NCI-H1048 (cell line): ENCODE results near the gene PLD4.
"Not testable (repeated sequence)": the region's sequence is repeated elsewhere in the genome, so short reads cannot be mapped to it uniquely, and the experiment has no call there.

Source experiments
- DNase-seq: peaks from one replicate; lab custom pipeline; 2025; lab: John Stamatoyannopoulos, UW

Gene PLD4

DNA sequence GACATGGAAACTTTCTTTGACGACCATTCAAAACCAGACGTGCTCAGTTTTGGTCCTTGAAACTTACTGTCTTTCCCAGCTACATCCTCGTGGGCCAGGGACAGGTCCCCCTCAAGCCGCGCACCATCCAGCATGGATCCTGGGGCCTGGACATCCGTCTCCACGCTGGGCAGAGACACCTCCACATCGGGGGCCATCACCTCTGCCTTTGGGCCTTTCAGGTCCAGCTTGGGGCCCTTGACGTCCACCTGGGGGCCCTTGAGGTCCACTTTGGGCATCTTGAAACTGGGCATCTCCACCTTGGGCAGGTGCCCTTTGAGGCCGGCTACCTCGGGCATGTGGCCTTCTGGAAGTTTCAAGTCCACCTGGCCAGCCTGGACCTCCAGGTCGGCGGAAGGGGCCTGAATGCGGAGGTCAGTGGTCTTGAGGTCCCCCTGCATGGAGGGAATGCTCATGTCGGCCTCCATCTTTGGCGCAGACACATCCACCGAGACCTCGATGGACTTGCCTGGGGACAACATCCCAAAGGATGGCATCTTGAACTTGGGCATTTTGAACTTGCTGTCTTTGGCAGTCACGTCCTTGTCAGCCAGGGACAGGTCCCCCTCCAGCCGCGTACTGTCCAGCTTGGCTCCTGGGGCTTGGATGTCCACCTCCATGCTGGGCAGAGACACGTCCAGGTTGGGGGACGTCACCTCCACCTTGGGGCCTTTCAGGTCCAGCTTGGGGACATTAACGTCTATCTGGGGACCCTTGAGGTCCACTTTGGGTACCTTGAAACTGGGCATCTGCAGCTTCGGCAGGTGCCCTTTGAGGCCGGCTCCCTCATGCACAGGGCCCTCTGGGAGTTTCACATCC is 17.1 kb downstream of the PLD4 start:
- no peak for DNase-seq

DNA sequence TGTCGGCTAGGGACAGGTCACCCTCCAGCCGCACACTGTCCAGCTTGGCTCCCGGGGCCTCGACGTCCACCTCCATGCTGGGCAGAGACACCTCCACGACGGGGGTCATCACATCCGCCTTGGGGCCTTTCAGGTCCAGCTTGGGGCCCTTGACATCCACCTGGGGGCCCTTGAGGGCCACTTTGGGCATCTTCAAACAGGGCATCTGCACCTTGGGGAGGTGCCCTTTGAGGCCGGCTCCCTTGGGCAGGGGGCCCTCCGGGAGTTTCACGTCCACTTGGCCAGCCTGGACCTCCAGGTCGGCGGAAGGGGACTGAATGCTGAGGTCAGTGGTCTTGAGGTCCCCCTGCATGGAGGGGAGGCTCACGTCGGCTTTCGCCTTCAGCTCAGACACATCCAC is 17.9 kb downstream of the PLD4 start:
- DNase-seq: no peak

DNA sequence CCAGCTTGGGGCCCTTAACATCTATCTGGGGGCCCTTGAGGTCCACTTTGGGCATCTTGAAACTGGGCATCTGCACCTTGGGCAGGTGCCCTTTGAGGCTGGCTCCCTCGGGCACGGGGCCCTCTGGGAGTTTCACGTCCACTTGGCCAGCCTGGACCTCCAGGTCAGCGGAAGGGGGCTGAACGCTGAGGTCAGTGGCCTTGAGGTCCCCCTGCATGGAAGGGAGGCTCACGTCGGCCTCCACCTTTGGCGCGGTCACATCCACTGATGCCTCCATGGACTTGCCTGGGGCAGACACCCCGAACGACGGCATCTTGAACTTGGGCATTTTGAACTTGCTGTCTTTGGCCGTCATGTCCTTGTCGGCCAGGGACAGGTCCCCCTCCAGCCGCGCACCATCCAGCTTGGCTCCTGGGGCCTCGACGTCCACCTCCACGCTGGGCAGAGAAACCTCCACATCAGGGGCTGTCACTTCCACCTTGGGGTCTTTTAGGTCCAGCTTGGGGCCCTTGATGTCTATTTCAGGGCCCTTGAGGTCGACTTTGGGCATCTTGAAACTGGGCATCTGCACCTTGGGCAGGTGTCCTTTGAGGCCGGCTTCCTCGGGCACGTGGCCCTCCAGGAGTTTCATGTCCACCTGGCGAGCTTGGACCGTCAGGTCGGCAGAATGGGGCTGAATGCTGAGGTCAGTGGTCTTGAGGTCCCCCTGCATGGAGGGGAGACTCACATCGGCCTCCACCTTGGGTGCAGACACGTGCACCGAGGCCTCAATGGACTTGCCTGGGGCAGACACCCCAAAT is 18.7 kb downstream of the PLD4 start:
- not testable (repeated sequence) for DNase-seq

DNA sequence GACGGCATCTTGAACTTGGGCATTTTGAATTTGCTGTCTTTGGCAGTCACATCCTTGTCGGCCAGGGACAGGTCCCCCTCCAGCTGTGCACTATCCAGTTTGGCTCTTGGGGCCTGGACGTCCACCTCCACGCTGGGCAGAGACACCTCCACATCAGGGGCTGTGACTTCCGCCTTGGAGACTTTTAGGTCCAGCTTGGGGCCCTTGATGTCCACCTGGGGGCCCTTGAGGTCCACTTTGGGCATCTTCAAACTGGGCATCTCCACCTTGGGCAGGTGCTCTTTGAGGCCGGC is 19.3 kb downstream of the PLD4 start:
- not testable (repeated sequence) for DNase-seq

DNA sequence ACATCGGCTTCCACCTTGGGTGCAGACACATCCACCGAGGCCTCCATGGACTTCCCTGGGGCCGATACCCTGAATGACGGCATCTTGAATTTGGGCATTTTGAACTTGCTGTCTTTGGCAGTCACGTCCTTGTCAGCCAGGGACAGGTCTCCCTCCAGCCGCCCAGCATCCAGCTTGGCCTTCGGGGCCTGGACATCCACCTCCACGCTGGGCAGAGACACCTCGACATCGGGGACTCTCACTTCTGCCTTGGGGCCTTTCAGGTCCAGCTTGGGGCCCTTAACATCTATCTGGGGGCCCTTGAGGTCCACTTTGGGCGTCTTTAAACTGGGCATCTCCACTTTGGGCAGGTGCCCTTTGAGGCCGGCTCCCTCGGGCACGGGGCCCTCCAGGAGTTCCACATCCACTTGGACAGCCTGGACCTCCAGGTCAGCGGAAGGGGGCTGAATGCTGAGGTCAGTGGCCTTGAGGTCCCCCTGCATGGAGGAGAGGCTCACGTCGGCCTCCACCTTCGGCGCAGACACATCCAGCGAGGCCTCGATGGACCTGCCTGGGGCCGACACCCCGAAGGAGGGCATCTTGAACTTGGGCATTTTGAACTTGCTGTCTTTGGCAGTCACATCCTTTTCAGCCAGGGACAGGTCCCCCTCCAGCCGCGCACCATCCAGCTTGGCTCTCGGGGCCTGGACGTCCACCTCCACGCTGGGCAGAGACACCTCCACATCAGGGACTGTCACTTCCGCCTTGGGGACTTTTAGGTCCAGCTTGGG is 19.9 kb downstream of the PLD4 start:
- DNase-seq: not testable (repeated sequence)

DNA sequence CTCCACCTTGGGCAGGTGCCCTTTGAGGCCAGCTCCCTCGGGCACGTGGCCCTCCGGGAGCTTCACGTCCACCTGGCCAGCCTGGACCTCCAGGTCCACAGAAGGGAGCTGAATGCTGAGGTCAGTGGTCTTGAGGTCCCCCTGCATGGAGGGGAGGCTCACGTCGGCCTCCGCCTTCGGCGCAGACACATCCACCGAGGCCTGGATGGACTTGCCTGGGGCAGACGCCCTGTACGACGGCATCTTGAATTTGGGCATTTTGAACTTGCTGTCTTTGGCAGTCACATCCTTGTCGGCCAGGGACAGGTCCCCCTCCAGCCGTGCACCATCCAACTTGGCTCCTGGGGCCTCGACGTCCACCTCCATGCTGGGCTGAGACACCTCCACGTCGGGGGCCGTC is 20.6 kb downstream of the PLD4 start:
- DNase-seq: not testable (repeated sequence)

DNA sequence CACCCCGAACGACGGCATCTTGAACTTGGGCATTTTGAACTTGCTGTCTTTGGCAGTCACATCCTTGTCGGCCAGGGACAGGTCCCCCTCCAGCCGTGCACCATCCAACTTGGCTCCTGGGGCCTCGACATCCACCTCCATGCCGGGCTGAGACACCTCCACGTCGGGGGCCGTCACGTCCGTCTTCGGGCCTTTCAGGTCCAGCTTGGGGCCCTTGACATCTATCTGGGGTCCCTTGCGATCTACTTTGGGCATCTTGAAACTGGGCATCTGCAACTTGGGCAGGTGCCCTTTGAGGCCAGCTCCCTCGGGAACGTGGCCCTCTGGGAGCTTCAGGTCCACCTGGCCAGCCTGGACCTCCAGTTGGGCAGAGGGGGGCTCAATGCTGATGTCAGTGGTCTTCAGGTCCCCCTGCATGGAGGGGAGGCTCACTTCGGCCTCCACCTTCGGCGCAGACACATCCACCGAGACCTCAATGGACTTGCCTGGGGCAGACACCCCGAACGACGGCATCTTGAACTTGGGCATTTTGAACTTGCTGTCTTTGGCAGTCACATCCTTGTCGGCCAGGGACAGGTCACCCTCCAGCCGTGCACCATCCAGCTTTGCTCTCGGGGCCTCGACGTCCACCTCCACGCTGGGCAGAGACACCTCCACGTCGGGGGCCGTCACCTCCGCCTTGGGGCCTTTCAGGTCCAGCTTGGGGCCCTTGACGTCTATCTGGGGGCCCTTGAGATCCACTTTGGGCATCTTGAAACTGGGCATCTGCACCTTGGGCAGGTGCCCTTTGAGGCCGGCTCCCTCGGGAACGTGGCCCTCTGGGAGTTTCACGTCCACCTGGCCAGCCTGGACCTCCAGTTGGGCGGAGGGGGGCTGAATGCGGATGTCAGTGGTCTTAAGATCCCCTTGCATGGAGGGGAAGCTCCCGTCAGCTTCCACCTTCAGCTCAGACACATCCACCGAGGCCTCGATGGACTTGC is 21.6 kb downstream of the PLD4 start:
- DNase-seq: not testable (repeated sequence)

DNA sequence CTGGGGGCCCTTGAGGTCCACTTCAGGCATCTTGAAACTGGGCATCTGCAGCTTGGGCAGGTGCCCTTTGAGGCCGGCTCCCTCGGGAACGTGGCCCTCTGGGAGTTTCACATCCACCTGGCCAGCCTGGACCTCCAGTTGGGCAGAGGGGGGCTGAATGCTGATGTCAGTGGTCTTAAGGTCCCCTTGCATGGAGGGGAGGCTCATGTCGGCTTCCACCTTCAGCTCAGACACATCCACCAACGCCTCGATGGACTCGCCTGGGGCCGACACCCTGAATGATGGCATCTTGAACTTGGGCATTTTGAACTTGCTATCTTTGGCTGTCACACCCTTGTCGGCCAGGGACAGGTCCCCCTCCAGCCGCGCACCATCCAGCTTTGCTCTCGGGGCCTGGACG is 22.5 kb downstream of the PLD4 start:
- DNase-seq: not testable (repeated sequence)

DNA sequence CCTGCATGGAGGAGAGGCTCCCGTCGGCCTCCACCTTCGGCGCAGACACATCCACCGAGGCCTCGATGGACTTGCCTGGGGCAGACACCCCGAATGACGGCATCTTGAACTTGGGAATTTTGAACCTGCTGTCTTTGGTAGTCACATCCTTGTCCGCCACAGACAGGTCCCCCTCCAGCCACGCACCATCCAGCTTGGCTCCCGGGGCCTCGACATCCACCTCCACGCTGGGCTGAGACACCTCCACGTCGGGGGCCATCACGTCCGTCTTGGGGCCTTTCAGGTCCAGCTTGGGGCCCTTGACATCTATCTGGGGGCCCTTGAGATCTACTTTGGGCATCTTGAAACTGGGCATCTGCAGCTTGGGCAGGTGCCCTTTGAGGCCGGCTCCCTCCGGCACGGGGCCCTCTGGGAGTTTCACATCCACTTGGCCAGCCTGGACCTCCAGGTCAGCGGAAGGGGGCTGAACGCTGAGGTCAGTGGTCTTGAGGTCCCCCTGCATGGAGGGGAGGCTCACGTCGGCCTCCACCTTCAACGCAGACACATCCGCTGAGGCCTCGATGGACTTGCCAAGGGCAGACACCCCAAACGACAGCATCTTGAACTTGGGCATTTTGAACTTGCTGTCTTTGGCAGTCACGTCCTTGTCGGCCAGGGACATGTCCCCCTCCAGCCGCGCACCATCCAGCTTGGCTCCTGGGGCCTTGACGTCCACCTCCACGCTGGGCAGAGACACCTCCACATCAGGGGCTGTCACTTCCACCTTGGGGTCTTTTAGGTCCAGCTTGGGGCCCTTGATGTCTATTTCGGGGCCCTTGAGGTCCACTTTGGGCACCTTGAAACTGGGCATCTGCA is 23.4 kb downstream of the PLD4 start:
- DNase-seq: not testable (repeated sequence)

DNA sequence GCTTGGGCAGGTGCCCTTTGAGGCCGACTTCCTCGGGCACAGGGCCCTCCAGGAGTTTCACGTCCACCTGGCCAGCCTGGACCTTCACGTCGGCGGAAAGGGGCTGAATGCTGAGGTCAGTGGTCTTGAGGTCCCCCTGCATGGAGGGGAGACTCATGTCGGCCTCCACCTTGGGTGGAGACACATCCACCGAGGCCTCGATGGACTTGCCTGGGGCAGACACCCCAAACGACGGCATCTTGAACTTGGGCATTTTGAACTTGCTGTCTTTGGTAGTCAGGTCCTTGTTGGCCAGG is 24.0 kb downstream of the PLD4 start:
- DNase-seq: no peak

DNA sequence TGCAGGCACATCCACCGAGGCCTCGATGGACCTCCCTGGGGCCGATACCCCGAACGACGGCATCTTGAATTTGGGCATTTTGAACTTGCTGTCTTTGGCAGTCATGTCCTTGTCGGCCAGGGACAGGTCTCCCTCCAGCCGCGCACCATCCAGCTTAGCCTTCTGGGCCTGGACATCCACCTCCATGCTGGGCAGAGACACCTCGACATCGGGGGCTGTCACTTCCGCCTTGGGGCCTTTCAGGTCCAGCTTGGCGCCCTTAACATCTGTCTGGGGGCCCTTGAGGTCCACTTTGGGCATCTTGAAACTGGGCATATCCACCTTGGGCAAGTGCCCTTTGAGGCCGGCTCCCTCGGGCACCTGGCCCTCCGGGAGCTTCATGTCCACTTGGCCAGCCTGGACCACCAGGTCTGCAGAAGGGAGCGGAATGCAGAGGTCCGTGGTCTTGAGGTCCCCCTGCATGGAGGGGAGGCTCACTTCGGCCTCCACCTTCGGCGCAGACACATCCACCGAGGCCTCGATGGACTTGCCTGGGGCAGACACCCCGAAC is 24.8 kb downstream of the PLD4 start:
- not testable (repeated sequence) for DNase-seq

DNA sequence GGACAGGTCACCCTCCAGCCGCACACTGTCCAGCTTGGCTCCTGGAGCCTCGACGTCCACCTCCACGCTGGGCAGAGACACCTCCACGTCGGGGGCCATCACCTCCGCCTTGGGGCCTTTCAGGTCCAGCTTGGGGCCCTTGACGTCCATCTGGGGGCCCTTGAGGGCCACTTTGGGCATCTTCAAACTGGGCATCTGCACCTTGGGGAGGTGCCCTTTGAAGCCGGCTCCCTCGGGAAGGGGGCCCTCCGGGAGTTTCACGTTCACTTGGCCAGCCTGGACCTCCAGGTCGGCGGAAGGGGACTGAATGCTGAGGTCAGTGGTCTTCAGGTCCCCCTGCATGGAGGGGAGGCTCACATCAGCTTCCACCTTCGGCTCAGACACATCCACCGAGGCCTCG is 25.3 kb downstream of the PLD4 start:
- no peak for DNase-seq

DNA sequence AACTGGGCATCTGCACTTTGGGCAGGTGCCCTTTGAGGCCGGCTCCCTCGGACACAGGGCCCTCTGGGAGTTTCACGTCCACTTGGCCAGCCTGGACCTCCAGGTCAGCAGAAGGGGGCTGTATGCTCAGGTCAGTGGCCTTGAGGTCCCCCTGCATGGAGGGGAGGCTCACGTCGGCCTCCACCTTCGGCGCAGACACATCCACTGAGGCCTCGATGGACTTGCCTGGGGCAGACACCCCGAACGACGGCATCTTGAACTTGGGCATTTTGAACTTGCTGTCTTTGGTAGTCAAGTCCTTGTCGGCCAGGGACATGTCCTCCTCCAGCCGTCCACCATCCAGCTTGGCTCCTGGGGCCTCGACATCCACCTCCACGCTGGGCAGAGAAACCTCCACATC is 26.0 kb downstream of the PLD4 start:
- not testable (repeated sequence) for DNase-seq

DNA sequence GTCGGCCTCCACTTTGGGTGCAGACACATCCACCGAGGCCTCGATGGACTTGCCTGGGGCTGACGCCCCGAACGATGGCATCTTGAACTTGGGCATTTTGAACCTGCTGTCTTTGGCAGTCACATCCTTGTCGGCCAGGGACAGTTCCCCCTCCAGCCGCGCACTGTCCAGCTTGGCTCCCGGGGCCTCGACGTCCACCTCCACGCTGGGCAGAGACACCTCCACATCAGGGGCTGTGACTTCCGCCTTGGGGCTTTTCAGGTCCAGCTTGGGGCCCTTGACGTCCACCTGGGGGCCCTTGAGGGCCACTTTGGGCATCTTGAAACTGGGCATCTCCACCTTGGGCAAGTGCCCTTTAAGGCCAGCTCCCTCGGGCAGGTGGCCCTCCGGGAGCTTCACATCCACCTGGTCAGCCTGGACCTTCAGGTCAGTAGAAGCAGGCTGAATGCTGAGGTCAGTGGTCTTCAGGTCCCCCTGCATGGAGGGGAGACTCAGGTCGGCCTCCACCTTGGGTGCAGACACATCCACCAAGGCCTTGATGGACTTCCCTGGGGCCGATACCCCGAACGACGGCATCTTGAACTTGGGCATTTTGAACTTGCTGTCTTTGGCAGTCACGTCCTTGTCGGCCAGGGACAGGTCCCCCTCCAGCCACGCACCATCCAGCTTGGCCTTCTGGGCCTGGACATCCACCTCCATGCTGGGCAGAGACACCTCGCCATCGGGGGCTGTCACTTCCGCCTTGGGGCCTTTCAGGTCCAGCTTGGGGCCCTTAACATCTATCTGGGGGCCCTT is 27.4 kb downstream of the PLD4 start:
- not testable (repeated sequence) for DNase-seq

DNA sequence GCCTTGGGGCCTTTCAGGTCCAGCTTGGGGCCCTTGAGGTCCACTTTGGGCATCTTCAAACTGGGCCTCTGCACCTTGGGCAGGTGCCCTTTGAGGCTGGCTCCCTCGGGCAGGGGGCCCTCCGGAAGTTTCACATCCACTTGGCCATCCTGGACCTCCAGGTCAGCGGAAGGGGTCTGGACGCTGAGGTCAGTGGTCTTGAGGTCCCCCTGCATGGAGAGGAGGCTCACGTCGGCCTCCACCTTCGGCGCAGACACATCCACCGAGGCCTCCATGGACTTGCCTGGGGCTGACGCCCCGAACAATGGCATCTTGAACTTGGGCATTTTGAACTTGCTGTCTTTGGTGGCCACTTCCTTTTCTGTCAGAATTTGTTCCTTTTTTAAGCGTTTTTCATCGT is 28.4 kb downstream of the PLD4 start:
- no peak for DNase-seq

DNA sequence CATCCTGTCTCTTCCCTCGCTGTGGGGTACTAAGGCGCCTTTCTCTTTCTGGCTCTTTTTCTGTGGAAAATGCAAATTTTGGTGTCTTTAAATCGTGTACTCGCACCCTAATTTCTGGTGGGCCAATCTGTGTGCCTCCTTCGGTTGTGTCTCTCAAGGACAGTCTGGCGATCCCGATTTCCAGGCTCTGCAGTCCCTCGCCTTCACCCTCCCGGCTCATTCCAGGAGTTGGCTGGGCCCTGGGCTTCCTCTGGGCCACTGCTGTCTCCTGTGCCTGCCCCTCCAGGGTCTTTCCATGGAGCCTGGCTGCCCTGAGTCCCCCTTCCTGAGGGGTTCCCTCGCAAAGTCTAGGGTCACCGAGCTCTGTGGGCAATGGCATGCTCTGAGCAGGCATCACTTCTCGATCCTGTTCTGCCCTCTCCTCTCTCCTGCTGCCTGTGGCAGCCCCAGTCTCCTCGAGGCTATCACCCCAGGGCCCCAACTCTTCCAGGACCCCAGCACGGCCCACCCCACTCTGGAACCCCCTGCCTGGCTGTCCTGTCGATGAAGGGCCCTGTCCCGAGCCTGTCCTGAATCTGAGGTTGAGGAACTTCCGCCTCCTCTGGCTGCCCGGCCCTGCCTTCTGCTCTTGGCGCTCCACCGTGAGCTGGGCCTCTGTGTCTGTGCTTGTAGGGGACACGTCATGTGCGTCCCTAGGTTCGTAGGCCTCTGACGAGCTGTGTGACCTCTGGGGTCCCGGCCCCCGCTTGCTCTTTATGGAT is 29.4 kb downstream of the PLD4 start:
- no peak for DNase-seq

DNA sequence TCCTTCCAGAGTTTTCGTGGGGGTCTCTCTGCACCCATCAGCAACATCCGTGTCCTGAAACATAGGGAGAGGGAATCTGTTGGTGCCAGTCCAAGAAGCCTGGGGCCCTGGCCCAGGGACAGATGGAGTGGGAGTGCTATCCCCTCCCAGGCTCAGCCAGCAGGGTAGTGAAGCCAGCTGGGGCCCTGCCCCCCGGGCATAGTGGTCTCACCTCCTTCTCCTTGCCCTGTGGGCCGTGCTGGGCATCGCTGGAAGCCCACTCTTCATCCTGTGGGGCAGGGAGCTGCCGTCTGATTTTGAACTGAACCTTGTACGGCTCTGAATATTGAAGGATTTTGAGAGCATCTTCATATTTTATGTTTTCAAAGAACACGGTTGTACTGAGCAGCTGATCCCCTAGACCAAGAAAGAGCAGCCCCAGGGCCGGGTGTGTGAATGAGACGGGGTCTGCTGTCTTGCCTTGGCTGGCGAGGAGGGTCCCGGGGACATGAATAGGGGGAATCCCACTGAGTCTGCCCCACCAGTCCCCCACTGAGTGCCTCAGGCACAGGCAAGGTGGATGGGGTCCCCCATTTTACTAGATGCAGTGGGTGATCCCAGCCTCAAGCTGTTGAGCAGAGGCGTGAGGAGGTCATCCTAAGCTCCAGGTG is 30.2 kb downstream of the PLD4 start:
- no peak for DNase-seq

DNA sequence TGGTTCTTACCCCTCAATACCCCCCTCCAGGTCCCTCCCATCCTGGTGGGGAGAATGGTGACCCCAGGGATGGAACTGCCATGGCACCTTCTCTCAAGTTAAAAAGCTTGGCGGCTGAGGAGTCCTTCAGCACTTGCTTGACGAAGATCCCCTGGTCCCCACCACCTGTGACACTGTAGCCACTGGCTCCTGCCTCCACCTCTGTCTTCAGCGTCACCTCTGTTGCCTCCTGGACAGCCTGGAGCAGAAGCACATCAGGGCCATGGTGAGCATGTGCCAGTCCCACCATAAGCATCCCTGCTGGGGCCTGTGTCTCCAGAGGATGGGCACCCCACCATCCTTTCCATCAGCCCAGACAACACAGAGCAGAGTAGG is 30.7 kb downstream of the PLD4 start:
- DNase-seq: no peak
